ENCODE data around the gene NIT1.

The NIT1 gene

DNA sequence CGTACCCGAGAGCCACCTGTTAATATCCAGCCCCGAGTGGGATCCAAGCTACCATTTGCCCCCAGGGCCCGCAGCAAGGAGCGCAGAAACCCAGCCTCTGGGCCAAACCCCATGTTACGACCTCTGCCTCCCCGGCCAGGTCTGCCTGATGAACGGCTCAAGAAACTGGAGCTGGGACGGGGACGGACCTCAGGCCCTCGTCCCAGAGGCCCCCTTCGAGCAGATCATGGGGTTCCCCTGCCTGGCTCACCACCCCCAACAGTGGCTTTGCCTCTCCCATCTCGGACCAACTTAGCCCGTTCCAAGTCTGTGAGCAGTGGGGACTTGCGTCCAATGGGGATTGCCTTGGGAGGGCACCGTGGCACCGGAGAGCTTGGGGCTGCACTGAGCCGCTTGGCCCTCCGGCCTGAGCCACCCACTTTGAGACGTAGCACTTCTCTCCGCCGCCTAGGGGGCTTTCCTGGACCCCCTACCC, 42.8 kb downstream of the NIT1 start:
- H3K36me3 ChIP-seq (ENCODE audit: control insufficient read depth, insufficient read depth, low read length) = no peaks in the 10 kb centered on the region
- no peak overlapping the region for H3K23ac ChIP-seq (ENCODE audit: low read length)
- no peak overlapping the region for H2BK5ac ChIP-seq (ENCODE audit: low read length)
- no peak overlapping the region for H3K9ac ChIP-seq (ENCODE audit: low read length)
- H3K4me1 ChIP-seq (ENCODE audit: control insufficient read depth, low read depth, low read length) = peaks cover 2% of the 10 kb centered on the region
- H3K4me2 ChIP-seq (ENCODE audit: low read length) = no peak overlapping the region
- H3K18ac ChIP-seq (ENCODE audit: low read length) = no peak overlapping the region
- no peak overlapping the region for H3K4me3 ChIP-seq (ENCODE audit: low read length)
- no peak overlapping the region for H3K4ac ChIP-seq (ENCODE audit: low read depth, low read length)
- no peaks in the 10 kb centered on the region for H3K27me3 ChIP-seq (ENCODE audit: insufficient read depth, low read length, poor library complexity)
- no peak overlapping the region for H4K8ac ChIP-seq (ENCODE audit: low read depth, low read length)
- no peaks in the 10 kb centered on the region for H3K79me2 ChIP-seq (ENCODE audit: control insufficient read depth, insufficient read depth, low read length)
- no peak overlapping the region for H2BK120ac ChIP-seq (ENCODE audit: low read depth, low read length)
- no peak overlapping the region for H3K27ac ChIP-seq (ENCODE audit: low read depth, low read length)
- no peak for DNase-seq
- no peak overlapping the region for H2BK15ac ChIP-seq (replicated peaks; ENCODE audit: low read depth)
- H3K79me1 ChIP-seq (ENCODE audit: low read length) = peaks cover 5% of the 10 kb centered on the region
- whole genome bisulfite sequencing (ENCODE audit: extremely low coverage, insufficient coverage, low lambda C conversion rate) = no CpG with 5 or more reads among the region's 22 CpGs
- H2AK5ac ChIP-seq (ENCODE audit: low read length) = no peak overlapping the region
- no peak overlapping the region for H3K56ac ChIP-seq (ENCODE audit: low read length)
- no peak overlapping the region for H4K5ac ChIP-seq (ENCODE audit: low read length)

GRCh38 chr1:161161652-161162051, 43.7 kb downstream of the NIT1 start:
- Histone ChIP-seq H3K27ac (ENCODE audit: low read depth, low read length) (no peak overlapping the region), H3K18ac (ENCODE audit: low read length) (no peak overlapping the region), H3K4me3 (ENCODE audit: low read length) (no peak overlapping the region), H3K9ac (ENCODE audit: low read length) (no peak overlapping the region), H2BK5ac (ENCODE audit: low read length) (no peak overlapping the region), H3K56ac (ENCODE audit: low read length) (no peak overlapping the region), H4K8ac (ENCODE audit: low read depth, low read length) (no peak overlapping the region), H3K4me2 (ENCODE audit: low read length) (no peak overlapping the region), H3K27me3 (ENCODE audit: insufficient read depth, low read length, poor library complexity) (no peaks in the 10 kb centered on the region), H3K79me2 (ENCODE audit: control insufficient read depth, insufficient read depth, low read length) (no peaks in the 10 kb centered on the region), H3K36me3 (ENCODE audit: control insufficient read depth, insufficient read depth, low read length) (no peaks in the 10 kb centered on the region), H3K79me1 (ENCODE audit: low read length) (peaks cover 5% of the 10 kb centered on the region), H4K5ac (ENCODE audit: low read length) (no peak overlapping the region), H2BK15ac (replicated peaks; ENCODE audit: low read depth) (no peak overlapping the region), H3K23ac (ENCODE audit: low read length) (no peak overlapping the region), H2AK5ac (ENCODE audit: low read length) (no peak overlapping the region), H2BK120ac (ENCODE audit: low read depth, low read length) (no peak overlapping the region), H3K4me1 (ENCODE audit: control insufficient read depth, low read depth, low read length) (peaks cover 2% of the 10 kb centered on the region), H3K4ac (ENCODE audit: low read depth, low read length) (no peak overlapping the region)
- WGBS (ENCODE audit: extremely low coverage, insufficient coverage, low lambda C conversion rate) = no CpG with 5 or more reads among the region's 5 CpGs
- DNase-seq = no peak

GRCh38 chr1:161162052-161162451, 44.1 kb downstream of the NIT1 start:
- Histone ChIP-seq H3K4me1 (ENCODE audit: control insufficient read depth, low read depth, low read length) (peaks cover 2% of the 10 kb centered on the region), H3K56ac (ENCODE audit: low read length) (no peak overlapping the region), H4K5ac (ENCODE audit: low read length) (no peak overlapping the region), H3K18ac (ENCODE audit: low read length) (no peak overlapping the region), H3K9ac (ENCODE audit: low read length) (no peak overlapping the region), H3K23ac (ENCODE audit: low read length) (no peak overlapping the region), H2BK5ac (ENCODE audit: low read length) (no peak overlapping the region), H2BK120ac (ENCODE audit: low read depth, low read length) (no peak overlapping the region), H3K4ac (ENCODE audit: low read depth, low read length) (no peak overlapping the region), H2AK5ac (ENCODE audit: low read length) (no peak overlapping the region), H2BK15ac (replicated peaks; ENCODE audit: low read depth) (no peak overlapping the region), H3K36me3 (ENCODE audit: control insufficient read depth, insufficient read depth, low read length) (no peaks in the 10 kb centered on the region), H3K27me3 (ENCODE audit: insufficient read depth, low read length, poor library complexity) (no peaks in the 10 kb centered on the region), H3K79me1 (ENCODE audit: low read length) (peaks cover 5% of the 10 kb centered on the region), H3K79me2 (ENCODE audit: control insufficient read depth, insufficient read depth, low read length) (no peaks in the 10 kb centered on the region), H4K8ac (ENCODE audit: low read depth, low read length) (no peak overlapping the region), H3K4me2 (ENCODE audit: low read length) (no peak overlapping the region), H3K27ac (ENCODE audit: low read depth, low read length) (no peak overlapping the region), H3K4me3 (ENCODE audit: low read length) (no peak overlapping the region)
- no CpG with 5 or more reads among the region's 7 CpGs for WGBS (ENCODE audit: extremely low coverage, insufficient coverage, low lambda C conversion rate)
- no peak for DNase-seq

DNA sequence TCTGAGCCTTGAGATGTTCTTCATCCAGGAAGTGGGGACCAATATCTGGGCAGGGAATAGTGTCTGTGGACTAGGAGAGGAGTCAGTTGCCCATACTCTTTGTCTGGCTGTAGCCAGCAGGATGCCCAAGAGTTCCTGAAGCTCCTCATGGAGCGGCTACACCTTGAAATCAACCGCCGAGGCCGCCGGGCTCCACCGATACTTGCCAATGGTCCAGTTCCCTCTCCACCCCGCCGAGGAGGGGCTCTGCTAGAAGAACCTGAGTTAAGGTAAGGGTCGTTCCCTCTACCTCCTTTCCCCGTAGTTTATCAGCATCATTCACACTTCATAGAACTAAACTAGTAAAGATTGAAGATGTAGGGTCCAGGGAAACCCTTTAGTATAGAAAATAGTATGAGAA, 44.9 kb downstream of the NIT1 start:
- peaks cover 2% of the 10 kb centered on the region for H3K4me1 ChIP-seq (ENCODE audit: control insufficient read depth, low read depth, low read length)
- H3K23ac ChIP-seq (ENCODE audit: low read length) = no peak overlapping the region
- no peak overlapping the region for H3K4me2 ChIP-seq (ENCODE audit: low read length)
- DNase-seq = no peak
- no peak overlapping the region for H3K18ac ChIP-seq (ENCODE audit: low read length)
- no peak overlapping the region for H2BK15ac ChIP-seq (replicated peaks; ENCODE audit: low read depth)
- no peak overlapping the region for H4K8ac ChIP-seq (ENCODE audit: low read depth, low read length)
- no peak overlapping the region for H4K5ac ChIP-seq (ENCODE audit: low read length)
- no peak overlapping the region for H3K27ac ChIP-seq (ENCODE audit: low read depth, low read length)
- WGBS (ENCODE audit: extremely low coverage, insufficient coverage, low lambda C conversion rate) = no CpG with 5 or more reads among the region's 10 CpGs
- no peak overlapping the region for H3K56ac ChIP-seq (ENCODE audit: low read length)
- no peak overlapping the region for H2BK5ac ChIP-seq (ENCODE audit: low read length)
- no peaks in the 10 kb centered on the region for H3K27me3 ChIP-seq (ENCODE audit: insufficient read depth, low read length, poor library complexity)
- no peaks in the 10 kb centered on the region for H3K79me2 ChIP-seq (ENCODE audit: control insufficient read depth, insufficient read depth, low read length)
- no peak overlapping the region for H3K4ac ChIP-seq (ENCODE audit: low read depth, low read length)
- H2AK5ac ChIP-seq (ENCODE audit: low read length) = no peak overlapping the region
- no peak overlapping the region for H2BK120ac ChIP-seq (ENCODE audit: low read depth, low read length)
- no peaks in the 10 kb centered on the region for H3K36me3 ChIP-seq (ENCODE audit: control insufficient read depth, insufficient read depth, low read length)
- H3K79me1 ChIP-seq (ENCODE audit: low read length) = peaks cover 5% of the 10 kb centered on the region
- H3K9ac ChIP-seq (ENCODE audit: low read length) = no peak overlapping the region
- H3K4me3 ChIP-seq (ENCODE audit: low read length) = no peak overlapping the region

DNA sequence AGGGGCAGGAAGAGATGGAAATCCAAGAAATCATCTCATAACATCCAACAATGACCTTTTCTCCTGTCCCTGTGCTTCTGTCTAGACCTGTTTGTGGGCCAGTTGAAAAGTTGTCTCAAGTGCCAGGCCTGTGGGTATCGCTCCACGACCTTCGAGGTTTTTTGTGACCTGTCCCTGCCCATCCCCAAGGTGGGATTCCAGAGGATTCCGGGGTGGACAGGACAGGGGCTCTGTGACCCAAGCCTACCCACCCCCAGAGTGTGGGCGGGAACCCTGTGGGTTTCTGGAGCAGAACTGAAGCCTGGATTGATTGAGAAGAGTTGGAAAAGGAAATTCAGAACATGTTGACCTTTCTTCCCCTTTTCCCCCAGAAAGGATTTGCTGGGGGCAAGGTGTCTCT, 45.9 kb downstream of the NIT1 start:
- no peak overlapping the region for H4K5ac ChIP-seq (ENCODE audit: low read length)
- no peak overlapping the region for H4K8ac ChIP-seq (ENCODE audit: low read depth, low read length)
- H3K36me3 ChIP-seq (ENCODE audit: control insufficient read depth, insufficient read depth, low read length) = no peaks in the 10 kb centered on the region
- no peak for DNase-seq
- no peak overlapping the region for H3K27ac ChIP-seq (ENCODE audit: low read depth, low read length)
- H3K56ac ChIP-seq (ENCODE audit: low read length) = no peak overlapping the region
- no CpG with 5 or more reads among the region's 5 CpGs for WGBS (ENCODE audit: extremely low coverage, insufficient coverage, low lambda C conversion rate)
- no peak overlapping the region for H3K9ac ChIP-seq (ENCODE audit: low read length)
- peaks cover 2% of the 10 kb centered on the region for H3K4me1 ChIP-seq (ENCODE audit: control insufficient read depth, low read depth, low read length)
- H3K4ac ChIP-seq (ENCODE audit: low read depth, low read length) = no peak overlapping the region
- no peak overlapping the region for H3K4me3 ChIP-seq (ENCODE audit: low read length)
- no peak overlapping the region for H2AK5ac ChIP-seq (ENCODE audit: low read length)
- peaks cover 5% of the 10 kb centered on the region for H3K79me1 ChIP-seq (ENCODE audit: low read length)
- H2BK15ac ChIP-seq (replicated peaks; ENCODE audit: low read depth) = no peak overlapping the region
- H2BK5ac ChIP-seq (ENCODE audit: low read length) = no peak overlapping the region
- H3K23ac ChIP-seq (ENCODE audit: low read length) = no peak overlapping the region
- H3K27me3 ChIP-seq (ENCODE audit: insufficient read depth, low read length, poor library complexity) = no peaks in the 10 kb centered on the region
- no peak overlapping the region for H3K18ac ChIP-seq (ENCODE audit: low read length)
- no peaks in the 10 kb centered on the region for H3K79me2 ChIP-seq (ENCODE audit: control insufficient read depth, insufficient read depth, low read length)
- H3K4me2 ChIP-seq (ENCODE audit: low read length) = no peak overlapping the region
- H2BK120ac ChIP-seq (ENCODE audit: low read depth, low read length) = no peak overlapping the region

- DNase-seq = no peak
- Histone ChIP-seq H3K27me3 (ENCODE audit: insufficient read depth, low read length, poor library complexity) (no peaks in the 10 kb centered on the region), H3K36me3 (ENCODE audit: control insufficient read depth, insufficient read depth, low read length) (no peaks in the 10 kb centered on the region), H3K4me3 (ENCODE audit: low read length) (no peak overlapping the region), H2AK5ac (ENCODE audit: low read length) (no peak overlapping the region), H3K27ac (ENCODE audit: low read depth, low read length) (no peak overlapping the region), H4K8ac (ENCODE audit: low read depth, low read length) (no peak overlapping the region), H3K23ac (ENCODE audit: low read length) (no peak overlapping the region), H4K5ac (ENCODE audit: low read length) (no peak overlapping the region), H2BK120ac (ENCODE audit: low read depth, low read length) (no peak overlapping the region), H3K9ac (ENCODE audit: low read length) (peak overlapping the region; percentile 82), H2BK5ac (ENCODE audit: low read length) (no peak overlapping the region), H3K4ac (ENCODE audit: low read depth, low read length) (no peak overlapping the region), H3K79me2 (ENCODE audit: control insufficient read depth, insufficient read depth, low read length) (no peaks in the 10 kb centered on the region), H3K4me2 (ENCODE audit: low read length) (peak overlapping the region; percentile 29), H3K18ac (ENCODE audit: low read length) (no peak overlapping the region), H3K56ac (ENCODE audit: low read length) (peak overlapping the region; percentile 46), H3K4me1 (ENCODE audit: control insufficient read depth, low read depth, low read length) (no peaks in the 10 kb centered on the region), H2BK15ac (replicated peaks; ENCODE audit: low read depth) (no peak overlapping the region), H3K79me1 (ENCODE audit: low read length) (peaks cover 5% of the 10 kb centered on the region)
- no CpG with 5 or more reads among the region's 14 CpGs for WGBS (ENCODE audit: extremely low coverage, insufficient coverage, low lambda C conversion rate)
Measured at GRCh38 chr1:161164901-161165610, 47.2 kb downstream of the NIT1 start.

Measured in mesendoderm (in vitro differentiated cells).